Measurements from ENCODE around the gene ENPP1. TPM values are rescaled to one million over a fixed set of nuclear protein-coding genes. Genes with fewer than 3 reads are reported as not detected.

ENPP1 gene
- total RNA-seq, 1 donor from 2014 or later: 4.5 TPM

Other genes with a start within 250 kb of the ENPP1 start
- gene ARG1, start 234.8 kb upstream of the ENPP1 start, total RNA-seq: 0.89 TPM
- gene MED23, start 179.8 kb upstream of the ENPP1 start, total RNA-seq: 30.6 TPM
- 1.6 TPM for gene ENPP3, start 170.7 kb upstream of the ENPP1 start, total RNA-seq
- gene OR2A4, start 106.6 kb upstream of the ENPP1 start, total RNA-seq: not detected
- 0.09 TPM for gene CTAGE9, start 97.0 kb upstream of the ENPP1 start, total RNA-seq
- 315 TPM for gene CCN2, start 143.4 kb downstream of the ENPP1 start, total RNA-seq